BLaER1 treated with 17β-estradiol and CSF1 and Interleukin-3, amounts not matched to agents 10 nM and 100 nM (cell line): ENCODE measurements around the gene BST1.
A peak's percentile ranks its signal among the peaks of the same experiment; 100 is the strongest.

ENCODE experiments used
- H3K27ac ChIP-seq, 11 experiments: shearing (Covaris generic); formaldehyde crosslinking; 2 replicates each; pipeline ENCODE4 v1.8.1; 2022
- H3K27me3 ChIP-seq, 11 experiments: shearing (Covaris generic); formaldehyde crosslinking; 2 replicates each; pipeline ENCODE4 v1.8.1; 2022
- H3K36me3 ChIP-seq, 11 experiments: shearing (Covaris generic); formaldehyde crosslinking; 2 replicates each; pipeline ENCODE4 v1.8.1; 2022
- H3K4me1 ChIP-seq, 10 experiments: shearing (Covaris generic); formaldehyde crosslinking; 2 replicates each; pipeline ENCODE4 v1.8.1; 2022
- H3K4me2 ChIP-seq, 11 experiments: shearing (Covaris generic); formaldehyde crosslinking; 2 replicates each; pipeline ENCODE4 v1.8.1; 2022
- H3K4me3 ChIP-seq, 10 experiments: shearing (Covaris generic); formaldehyde crosslinking; 2 replicates each; pipeline ENCODE4 v1.8.1; 2022
- H3K9ac ChIP-seq, 11 experiments: shearing (Covaris generic); formaldehyde crosslinking; 2 replicates each; pipeline ENCODE4 v1.8.1; 2022
- H3K9me3 ChIP-seq, 11 experiments: shearing (Covaris generic); formaldehyde crosslinking; replicated peaks in 1 of 11; 2 replicates each; pipeline ENCODE4 v1.8.1; 2022
- H4K20me1 ChIP-seq, 11 experiments: shearing (Covaris generic); formaldehyde crosslinking; 2 replicates each; pipeline ENCODE4 v1.8.1; 2022
- Cebpa-rat ChIP-seq, 11 experiments: shearing (Covaris generic); IDR thresholded peaks; 2 replicates each; pipeline ENCODE4 v1.8.1; 2022

The BST1 gene

DNA sequence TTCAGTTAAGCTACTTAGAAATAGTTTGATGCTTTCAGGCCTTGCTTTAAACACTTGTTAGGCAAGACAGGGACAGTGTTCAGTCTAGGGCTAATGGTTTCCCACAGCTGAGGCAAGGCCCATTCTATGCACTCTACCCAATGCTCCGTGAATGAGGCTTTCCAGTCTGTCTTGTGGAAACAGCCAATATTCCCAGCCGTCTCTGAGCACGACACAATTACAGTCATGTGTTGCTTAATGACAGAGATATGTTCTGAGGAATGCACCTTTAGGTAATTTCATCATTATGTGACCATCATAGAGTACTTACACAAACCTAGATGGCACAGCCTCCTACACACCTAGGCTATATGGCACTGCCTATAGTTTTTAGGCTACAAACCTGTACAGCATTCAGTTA, 30.8 kb upstream of the BST1 start:
- Histone ChIP-seq H3K4me1 (peaks cover 52 to 96% (median 68%) of the 10 kb centered on the region in 10 experiments), H3K27me3 (no peaks in the 10 kb centered on the region), H3K9ac (no peak overlapping the region), H3K4me3 (no peak overlapping the region; a peak in 1 of 20 replicates), H3K9me3 (peaks cover 0 to 27% (median 16%) of the 10 kb centered on the region in 11 experiments; a peak in 12 of 22 replicates), H3K36me3 (peaks cover 0 to 42% (median 25%) of the 10 kb centered on the region in 11 experiments; a peak in 19 of 22 replicates), H3K4me2 (peak overlapping the region in 9 of 11 experiments; percentile 17 to 70 (median 46); a peak in 11 of 22 replicates), H4K20me1 (no peaks in the 10 kb centered on the region), H3K27ac (peak overlapping the region in 10 of 11 experiments; percentile 42 to 94 (median 73); a peak in 18 of 22 replicates)
- TF ChIP-seq Cebpa-rat (IDR thresholded peaks at IDR 0.05): no peak

GRCh38 chr4:15673337-15673736, 29.5 kb upstream of the BST1 start:
- H3K27me3 ChIP-seq: no peaks in the 10 kb centered on the region
- no peak overlapping the region for H3K9ac ChIP-seq
- H3K4me1 ChIP-seq: peaks cover 59 to 96% (median 79%) of the 10 kb centered on the region in 10 experiments
- TF ChIP-seq Cebpa-rat (IDR thresholded peaks at IDR 0.05): no peak
- H3K4me2 ChIP-seq: peak overlapping the region in 9 of 11 experiments; percentile 6 to 91 (median 54); a peak in 12 of 22 replicates
- no peaks in the 10 kb centered on the region for H4K20me1 ChIP-seq
- no peak overlapping the region for H3K4me3 ChIP-seq
- peak overlapping the region in 9 of 11 experiments; percentile 7 to 95 (median 77); a peak in 16 of 22 replicates for H3K27ac ChIP-seq
- H3K9me3 ChIP-seq: peaks cover 0 to 22% (median 13%) of the 10 kb centered on the region in 11 experiments; a peak in 9 of 22 replicates
- peaks cover 0 to 42% (median 17%) of the 10 kb centered on the region in 11 experiments; a peak in 16 of 22 replicates for H3K36me3 ChIP-seq

GRCh38 chr4:15674046-15674445, 28.8 kb upstream of the BST1 start:
- TF ChIP-seq Cebpa-rat (IDR thresholded peaks at IDR 0.05): no peak
- peaks cover 0 to 22% (median 13%) of the 10 kb centered on the region in 11 experiments; a peak in 9 of 22 replicates for H3K9me3 ChIP-seq
- peaks cover 60 to 95% (median 79%) of the 10 kb centered on the region in 10 experiments for H3K4me1 ChIP-seq
- peak overlapping the region in 9 of 11 experiments; percentile 6 to 91 (median 75); a peak in 11 of 22 replicates for H3K4me2 ChIP-seq
- peak overlapping the region in 1 of 11 experiments; percentile 61; a peak in 2 of 22 replicates for H3K9ac ChIP-seq
- no peaks in the 10 kb centered on the region for H3K27me3 ChIP-seq
- H3K36me3 ChIP-seq: peaks cover 0 to 42% (median 17%) of the 10 kb centered on the region in 11 experiments; a peak in 16 of 22 replicates
- H4K20me1 ChIP-seq: no peaks in the 10 kb centered on the region
- H3K4me3 ChIP-seq: no peak overlapping the region
- H3K27ac ChIP-seq: peak overlapping the region in 10 of 11 experiments; percentile 38 to 95 (median 77); a peak in 18 of 22 replicates

DNA sequence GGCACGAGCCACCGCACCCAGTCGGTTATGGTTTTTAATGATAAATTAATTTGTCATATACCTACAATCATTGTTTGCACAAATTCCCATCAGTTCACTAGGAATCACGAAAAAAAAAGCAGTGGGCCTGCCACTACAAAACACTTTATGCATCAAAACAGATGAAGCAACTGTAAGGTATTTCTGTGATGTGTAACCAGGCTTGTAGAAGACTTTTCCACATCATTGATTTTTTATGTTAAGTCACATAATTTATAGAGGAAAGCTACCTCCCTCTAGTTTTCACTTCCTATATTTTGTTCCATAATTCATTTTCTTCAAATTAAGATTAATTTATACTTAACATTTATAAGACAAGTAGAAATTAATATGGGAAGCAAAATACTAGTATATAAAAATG, 27.9 kb upstream of the BST1 start:
- H3K4me2 ChIP-seq: peak overlapping the region; percentile 32 to 91 (median 63)
- H3K27me3 ChIP-seq: no peaks in the 10 kb centered on the region
- H3K4me3 ChIP-seq: peak overlapping the region in 3 of 10 experiments; percentile 23 to 31 (median 26); a peak in 5 of 20 replicates
- peaks cover 0 to 22% (median 13%) of the 10 kb centered on the region in 11 experiments; a peak in 9 of 22 replicates for H3K9me3 ChIP-seq
- H3K27ac ChIP-seq: peak overlapping the region; percentile 64 to 95 (median 77); a peak in 21 of 22 replicates
- peaks cover 0 to 42% (median 17%) of the 10 kb centered on the region in 11 experiments; a peak in 16 of 22 replicates for H3K36me3 ChIP-seq
- peak overlapping the region; percentile 38 to 69 (median 59); a peak in 19 of 22 replicates for H3K9ac ChIP-seq
- peaks cover 61 to 96% (median 81%) of the 10 kb centered on the region in 10 experiments for H3K4me1 ChIP-seq
- TF ChIP-seq Cebpa-rat (IDR thresholded peaks at IDR 0.05): peak in 1 of 11 experiments; percentile 39; a peak in 2 of 22 replicates
- no peaks in the 10 kb centered on the region for H4K20me1 ChIP-seq

DNA sequence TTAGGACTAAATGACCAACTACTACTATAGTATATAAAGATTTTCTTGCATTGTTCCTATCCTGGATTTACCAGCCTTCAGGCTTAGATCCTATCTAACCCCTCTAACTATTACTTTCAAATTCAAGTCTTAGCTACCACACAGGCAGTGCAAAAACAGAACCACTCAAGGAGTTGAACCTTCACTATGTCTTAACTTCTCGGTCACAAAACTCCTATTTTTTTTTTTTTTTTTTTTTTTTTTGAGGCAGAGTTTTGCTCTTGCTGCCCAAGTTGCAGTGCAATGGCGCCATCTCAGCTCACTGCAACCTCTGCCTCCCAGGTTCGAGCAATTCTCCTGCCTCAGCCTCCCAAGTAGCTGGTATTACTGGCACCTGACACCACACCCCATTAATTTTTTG, 27.5 kb upstream of the BST1 start:
- H3K27ac ChIP-seq: peak overlapping the region in 10 of 11 experiments; percentile 68 to 95 (median 77); a peak in 21 of 22 replicates
- H3K9me3 ChIP-seq: peaks cover 0 to 22% (median 13%) of the 10 kb centered on the region in 11 experiments; a peak in 9 of 22 replicates
- H3K4me3 ChIP-seq: peak overlapping the region in 5 of 10 experiments; percentile 16 to 36 (median 26); a peak in 3 of 20 replicates
- peak overlapping the region; percentile 5 to 64 (median 48); a peak in 16 of 22 replicates for H3K9ac ChIP-seq
- TF ChIP-seq Cebpa-rat (IDR thresholded peaks at IDR 0.05): no peak
- no peaks in the 10 kb centered on the region for H4K20me1 ChIP-seq
- peaks cover 62 to 98% (median 84%) of the 10 kb centered on the region in 10 experiments for H3K4me1 ChIP-seq
- H3K36me3 ChIP-seq: peaks cover 0 to 42% (median 17%) of the 10 kb centered on the region in 11 experiments; a peak in 16 of 22 replicates
- H3K4me2 ChIP-seq: peak overlapping the region; percentile 32 to 91 (median 68)
- H3K27me3 ChIP-seq: no peaks in the 10 kb centered on the region

GRCh38 chr4:15676039-15676438, 26.8 kb upstream of the BST1 start:
- Histone ChIP-seq H3K4me1 (peaks cover 57 to 92% (median 80%) of the 10 kb centered on the region in 10 experiments), H3K27ac (peak overlapping the region; percentile 53 to 95 (median 77); a peak in 20 of 22 replicates), H4K20me1 (no peaks in the 10 kb centered on the region), H3K27me3 (no peaks in the 10 kb centered on the region), H3K9me3 (peaks cover 0 to 21% (median 13%) of the 10 kb centered on the region in 11 experiments; a peak in 9 of 22 replicates), H3K9ac (peak overlapping the region in 7 of 11 experiments; percentile 5 to 64 (median 52); a peak in 5 of 22 replicates), H3K4me3 (no peak overlapping the region), H3K4me2 (peak overlapping the region; percentile 32 to 91 (median 68); a peak in 18 of 22 replicates), H3K36me3 (peaks cover 0 to 42% (median 17%) of the 10 kb centered on the region in 11 experiments; a peak in 16 of 22 replicates)
- no peak for TF ChIP-seq Cebpa-rat (IDR thresholded peaks at IDR 0.05)

- peak overlapping the region in 7 of 11 experiments; percentile 53 to 95 (median 79); a peak in 7 of 22 replicates for H3K27ac ChIP-seq
- H4K20me1 ChIP-seq: no peaks in the 10 kb centered on the region
- peaks cover 0 to 21% (median 8%) of the 10 kb centered on the region in 11 experiments; a peak in 9 of 22 replicates for H3K9me3 ChIP-seq
- peak overlapping the region in 3 of 11 experiments; percentile 65 to 85 (median 84); a peak in 5 of 22 replicates for H3K9ac ChIP-seq
- peaks cover 48 to 84% (median 72%) of the 10 kb centered on the region in 10 experiments for H3K4me1 ChIP-seq
- TF ChIP-seq Cebpa-rat (IDR thresholded peaks at IDR 0.05): no peak
- H3K27me3 ChIP-seq: no peaks in the 10 kb centered on the region
- H3K4me3 ChIP-seq: peak overlapping the region in 3 of 10 experiments; percentile 77 to 94 (median 81); a peak in 7 of 20 replicates
- H3K36me3 ChIP-seq: peaks cover 0 to 35% (median 16%) of the 10 kb centered on the region in 11 experiments; a peak in 16 of 22 replicates
- H3K4me2 ChIP-seq: peak overlapping the region in 8 of 11 experiments; percentile 64 to 92 (median 83); a peak in 12 of 22 replicates
Measured at GRCh38 chr4:15676899-15677298, 26.0 kb upstream of the BST1 start.

- peak overlapping the region in 4 of 11 experiments; percentile 65 to 92 (median 84); a peak in 8 of 22 replicates for H3K9ac ChIP-seq
- H4K20me1 ChIP-seq: no peaks in the 10 kb centered on the region
- peak overlapping the region in 5 of 10 experiments; percentile 58 to 94 (median 77); a peak in 10 of 20 replicates for H3K4me3 ChIP-seq
- peak overlapping the region; percentile 36 to 92 (median 81); a peak in 21 of 22 replicates for H3K4me2 ChIP-seq
- H3K9me3 ChIP-seq: peaks cover 0 to 15% (median 8%) of the 10 kb centered on the region in 11 experiments; a peak in 8 of 22 replicates
- H3K36me3 ChIP-seq: peaks cover 0 to 29% (median 13%) of the 10 kb centered on the region in 11 experiments; a peak in 14 of 22 replicates
- no peaks in the 10 kb centered on the region for H3K27me3 ChIP-seq
- peaks cover 46 to 79% (median 68%) of the 10 kb centered on the region in 10 experiments for H3K4me1 ChIP-seq
- TF ChIP-seq Cebpa-rat (IDR thresholded peaks at IDR 0.05): no peak
- peak overlapping the region in 8 of 11 experiments; percentile 1 to 95 (median 71); a peak in 11 of 22 replicates for H3K27ac ChIP-seq
Measured at GRCh38 chr4:15677507-15677988, 25.3 kb upstream of the BST1 start.
